ENCODE data around the gene BRI3. TPM values are rescaled to one million over a fixed set of nuclear protein-coding genes. Genes with fewer than 3 reads are reported as not detected.

The BRI3 gene
- total RNA-seq, 2 donors from 2014 or later, result 193 to 210 TPM

- ATAC-seq, result peak; percentile 49
- peak in 1 of 2 donors; percentile 27 for DNase-seq
- intact Hi-C loops (cut with DNase I, micrococcal nuclease), result no loop called here
These were observed 30.3 kb upstream of the BRI3 start for GRCh38 chr7:98251231-98251600.

GRCh38 chr7:98251601-98252424 lies 29.7 kb upstream of the BRI3 start, which contains the start of gene TECPR1:
TECPR1 (minus strand) TSS chr7:98252232; CDS start chr7:98246146, 6,086 bp downstream.
- ATAC-seq (peak; percentile 91), DNase-seq (peak; percentile 96)
- intact Hi-C loops (cut with DNase I, micrococcal nuclease), result no loop called here

GRCh38 chr7:98252425-98253054 lies 28.9 kb upstream of the BRI3 start:
- DNase-seq (peak in 1 of 2 donors; percentile 34), ATAC-seq (peak; percentile 58)
- intact Hi-C loops (cut with DNase I, micrococcal nuclease), result no loop called here

- ATAC-seq (no peak), DNase-seq (no peak)
- intact Hi-C loops (cut with DNase I, micrococcal nuclease), result no loop called here
These were observed 27.0 kb upstream of the BRI3 start for GRCh38 chr7:98254516-98254915.

GRCh38 chr7:98254951-98255610 lies 26.4 kb upstream of the BRI3 start:
- intact Hi-C loops (cut with DNase I, micrococcal nuclease), result no loop called here
- DNase-seq (no peak), ATAC-seq (no peak)

GRCh38 chr7:98256431-98256830 lies 25.1 kb upstream of the BRI3 start:
- DNase-seq (no peak), ATAC-seq (no peak)
- intact Hi-C loops (cut with DNase I, micrococcal nuclease), result no loop called here

- intact Hi-C loops (cut with DNase I, micrococcal nuclease), result no loop called here
- no peak for ATAC-seq
- no peak for DNase-seq
These were observed 23.8 kb upstream of the BRI3 start for GRCh38 chr7:98257701-98258100.

GRCh38 chr7:98265841-98266271 lies 15.6 kb upstream of the BRI3 start:
- no peak for ATAC-seq
- DNase-seq, result no peak
- intact Hi-C loops (cut with DNase I, micrococcal nuclease), result no loop called here

GRCh38 chr7:98266840-98267239 lies 14.6 kb upstream of the BRI3 start:
- intact Hi-C loops (cut with DNase I, micrococcal nuclease), result no loop called here
- ATAC-seq (peak; percentile 63), DNase-seq (no peak)

GRCh38 chr7:98267303-98267702 lies 14.2 kb upstream of the BRI3 start:
- DNase-seq (no peak), ATAC-seq (no peak)
- intact Hi-C loops (cut with DNase I, micrococcal nuclease), result no loop called here

- intact Hi-C loops (cut with DNase I, micrococcal nuclease), result no loop called here
- DNase-seq, result no peak
- peak; percentile 54 for ATAC-seq
These were observed 5.2 kb upstream of the BRI3 start for GRCh38 chr7:98276241-98276761.

- ATAC-seq, result no peak
- intact Hi-C loops (cut with DNase I, micrococcal nuclease), result no loop called here
- DNase-seq, result no peak
These were observed 3.1 kb upstream of the BRI3 start for GRCh38 chr7:98278408-98278807.

- DNase-seq, result no peak
- ATAC-seq, result no peak
- intact Hi-C loops (cut with DNase I, micrococcal nuclease), result no loop called here
These were observed 2.5 kb upstream of the BRI3 start for GRCh38 chr7:98278936-98279335.

- ATAC-seq (no peak), DNase-seq (no peak)
- intact Hi-C loops (cut with DNase I, micrococcal nuclease), result no loop called here
These were observed 1.2 kb upstream of the BRI3 start for GRCh38 chr7:98280296-98280695.

GRCh38 chr7:98281757-98282606 lies 496 bp downstream of the BRI3 start:
- DNase-seq (peak; percentile 45 to 70), ATAC-seq (peak; percentile 3)
- intact Hi-C loops (cut with DNase I, micrococcal nuclease), result no loop called here

- intact Hi-C loops (cut with DNase I, micrococcal nuclease), result no loop called here
- DNase-seq (no peak), ATAC-seq (no peak)
These were observed 1.2 kb downstream of the BRI3 start for GRCh38 chr7:98282703-98283102.

- ATAC-seq (peak; percentile 14), DNase-seq (peak; percentile 68 to 74)
- intact Hi-C loops (cut with DNase I, micrococcal nuclease), result no loop called here
These were observed 1.8 kb downstream of the BRI3 start for GRCh38 chr7:98283127-98283886.

GRCh38 chr7:98283887-98284222 lies 2.4 kb downstream of the BRI3 start:
- intact Hi-C loops (cut with DNase I, micrococcal nuclease), result no loop called here
- peak; percentile 34 to 46 for DNase-seq
- no peak for ATAC-seq

Data from left colon (tissue), 2 donors.